ENCODE results near the gene MAML2.

GRCh38 chr11:96124155-96124554 lies 218.8 kb downstream of the MAML2 start:
- no peak for TF ChIP-seq POLR2AphosphoS5 (IDR thresholded peaks at IDR 0.05; ENCODE audit: low read depth, low read length)
- TF ChIP-seq, protein P1, sequence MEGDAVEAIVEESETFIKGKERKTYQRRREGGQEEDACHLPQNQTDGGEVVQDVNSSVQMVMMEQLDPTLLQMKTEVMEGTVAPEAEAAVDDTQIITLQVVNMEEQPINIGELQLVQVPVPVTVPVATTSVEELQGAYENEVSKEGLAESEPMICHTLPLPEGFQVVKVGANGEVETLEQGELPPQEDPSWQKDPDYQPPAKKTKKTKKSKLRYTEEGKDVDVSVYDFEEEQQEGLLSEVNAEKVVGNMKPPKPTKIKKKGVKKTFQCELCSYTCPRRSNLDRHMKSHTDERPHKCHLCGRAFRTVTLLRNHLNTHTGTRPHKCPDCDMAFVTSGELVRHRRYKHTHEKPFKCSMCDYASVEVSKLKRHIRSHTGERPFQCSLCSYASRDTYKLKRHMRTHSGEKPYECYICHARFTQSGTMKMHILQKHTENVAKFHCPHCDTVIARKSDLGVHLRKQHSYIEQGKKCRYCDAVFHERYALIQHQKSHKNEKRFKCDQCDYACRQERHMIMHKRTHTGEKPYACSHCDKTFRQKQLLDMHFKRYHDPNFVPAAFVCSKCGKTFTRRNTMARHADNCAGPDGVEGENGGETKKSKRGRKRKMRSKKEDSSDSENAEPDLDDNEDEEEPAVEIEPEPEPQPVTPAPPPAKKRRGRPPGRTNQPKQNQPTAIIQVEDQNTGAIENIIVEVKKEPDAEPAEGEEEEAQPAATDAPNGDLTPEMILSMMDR (IDR thresholded peaks at IDR 0.05) = no peak
- no peak for TF ChIP-seq SIN3A (IDR thresholded peaks at IDR 0.05; ENCODE audit: borderline replicate concordance, insufficient read depth, low read depth, low read length)

All from Panc1 (cell line).